Measurements from ENCODE around the gene KIAA1755.
"Not testable (repeated sequence)": the region's sequence is repeated elsewhere in the genome, so short reads cannot be mapped to it uniquely, and the experiment has no call there.

The KIAA1755 gene

GRCh38 chr20:38291966-38292365 is 31.4 kb upstream of the KIAA1755 start:
- intact Hi-C loops (cut with DNase I): no loop called here
- DNase-seq: no peak

GRCh38 chr20:38290829-38291814 is 30.6 kb upstream of the KIAA1755 start:
- DNase-seq: peak in 27 of 42 donors; percentile 28 to 79 (median 53)
- intact Hi-C loops (cut with DNase I): no loop called here

GRCh38 chr20:38286586-38287531 is 26.3 kb upstream of the KIAA1755 start:
- intact Hi-C loops (cut with DNase I): no loop called here
- DNase-seq: peak; percentile 79 to 96 (median 92)

GRCh38 chr20:38284893-38285444 is 24.4 kb upstream of the KIAA1755 start:
- DNase-seq: no peak
- intact Hi-C loops (cut with DNase I): no loop called here

- DNase-seq; intact Hi-C loops (cut with DNase I): not testable (repeated sequence)
Measured at GRCh38 chr20:38284066-38284650, 23.6 kb upstream of the KIAA1755 start.

- peak in 1 of 42 donors; percentile 34 for DNase-seq
- intact Hi-C loops (cut with DNase I): no loop called here
Measured at GRCh38 chr20:38283236-38283635, 22.7 kb upstream of the KIAA1755 start.

- intact Hi-C loops (cut with DNase I); DNase-seq: not testable (repeated sequence)
Measured at GRCh38 chr20:38281176-38281915, 20.8 kb upstream of the KIAA1755 start.

- intact Hi-C loops (cut with DNase I): no loop called here
- peak in 1 of 42 donors; percentile 8 for DNase-seq
Measured at GRCh38 chr20:38278763-38279162, 18.2 kb upstream of the KIAA1755 start.

- intact Hi-C loops (cut with DNase I): no loop called here
- peak in 33 of 42 donors; percentile 27 to 72 (median 49) for DNase-seq
Measured at GRCh38 chr20:38278131-38278530, 17.6 kb upstream of the KIAA1755 start.

GRCh38 chr20:38277691-38278090 is 17.2 kb upstream of the KIAA1755 start:
- peak in 2 of 42 donors; percentile 12 to 22 for DNase-seq
- intact Hi-C loops (cut with DNase I): no loop called here

GRCh38 chr20:38277285-38277684 is 16.8 kb upstream of the KIAA1755 start:
- no peak for DNase-seq
- intact Hi-C loops (cut with DNase I): no loop called here

- intact Hi-C loops (cut with DNase I): no loop called here
- DNase-seq: peak in 1 of 42 donors; percentile 21
Measured at GRCh38 chr20:38275815-38276550, 15.4 kb upstream of the KIAA1755 start.

GRCh38 chr20:38272961-38273360 is 12.4 kb upstream of the KIAA1755 start:
- DNase-seq: peak in 1 of 42 donors; percentile 30
- intact Hi-C loops (cut with DNase I): no loop called here

- peak in 1 of 42 donors; percentile 4 for DNase-seq
- intact Hi-C loops (cut with DNase I): no loop called here
Measured at GRCh38 chr20:38272398-38272797, 11.9 kb upstream of the KIAA1755 start.

- DNase-seq: no peak
- intact Hi-C loops (cut with DNase I): no loop called here
Measured at GRCh38 chr20:38271608-38272120, 11.1 kb upstream of the KIAA1755 start.

GRCh38 chr20:38270869-38271605 is 10.5 kb upstream of the KIAA1755 start:
- intact Hi-C loops (cut with DNase I): no loop called here
- DNase-seq: no peak

GRCh38 chr20:38269715-38270114 is 9.2 kb upstream of the KIAA1755 start:
- intact Hi-C loops (cut with DNase I): no loop called here
- DNase-seq: no peak

Measured in head of caudate nucleus (tissue), 42 donors.